UCSD-AML1 (cell line): Measurements from ENCODE around the gene RAD54L2.
"Not testable (repeated sequence)": the region's sequence is repeated elsewhere in the genome, so short reads cannot be mapped to it uniquely, and the experiment has no call there.

Experiments
- DNase-seq: peaks from one replicate; lab custom pipeline; 2025; ENCODE audit not compliant: unreplicated experiment; lab: John Stamatoyannopoulos, UW

The RAD54L2 gene

DNA sequence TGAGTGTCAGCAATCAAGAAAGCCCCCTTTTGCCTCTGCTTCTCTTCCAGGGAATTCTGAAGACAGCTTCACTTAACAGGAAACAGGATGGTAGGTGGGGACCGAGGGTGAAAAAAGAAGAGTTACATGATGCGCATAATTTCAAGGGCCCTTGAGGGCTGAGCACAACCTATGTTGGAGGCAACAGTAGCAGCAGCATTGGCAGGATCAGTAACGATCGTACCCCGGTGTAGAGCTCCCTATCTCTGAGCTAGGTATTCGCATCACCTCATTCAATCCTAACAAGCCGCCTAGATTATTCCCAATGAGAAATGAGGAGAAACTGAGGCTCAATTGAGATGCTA is 432 bp upstream of the RAD54L2 start:
- DNase-seq: no peak

DNA sequence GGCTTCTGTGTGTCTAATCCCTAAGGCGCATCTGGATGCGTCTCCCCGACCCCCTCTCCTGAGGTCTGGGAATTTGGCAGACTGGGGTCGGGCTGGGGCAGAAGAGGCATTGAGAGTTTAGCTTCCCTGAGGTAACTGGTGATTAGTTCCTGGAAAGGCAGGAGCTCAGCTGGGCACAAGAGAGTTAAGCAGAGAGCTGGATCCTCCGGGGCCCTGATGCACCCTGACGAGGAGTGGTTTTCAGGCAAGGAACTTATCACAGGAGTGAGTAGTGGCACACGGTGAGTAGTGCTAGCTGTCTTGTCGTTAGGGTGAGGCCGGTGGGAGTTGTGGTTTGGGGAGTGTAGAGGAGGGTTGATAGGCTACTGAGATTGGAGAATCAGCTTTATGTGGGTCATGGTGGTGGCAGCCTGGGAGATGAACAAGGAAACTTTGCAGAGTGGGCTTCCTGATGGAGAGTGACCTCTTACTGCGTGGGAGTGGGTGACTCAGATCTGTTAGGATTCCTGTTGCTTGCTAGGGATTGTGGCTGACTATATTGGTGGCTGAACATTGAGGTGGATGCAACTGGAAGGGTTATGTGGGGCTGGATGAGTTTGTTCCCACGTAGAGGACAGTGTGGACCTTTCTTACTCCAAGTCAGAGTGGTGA is 897 bp downstream of the RAD54L2 start:
- DNase-seq: peak; percentile 35

DNA sequence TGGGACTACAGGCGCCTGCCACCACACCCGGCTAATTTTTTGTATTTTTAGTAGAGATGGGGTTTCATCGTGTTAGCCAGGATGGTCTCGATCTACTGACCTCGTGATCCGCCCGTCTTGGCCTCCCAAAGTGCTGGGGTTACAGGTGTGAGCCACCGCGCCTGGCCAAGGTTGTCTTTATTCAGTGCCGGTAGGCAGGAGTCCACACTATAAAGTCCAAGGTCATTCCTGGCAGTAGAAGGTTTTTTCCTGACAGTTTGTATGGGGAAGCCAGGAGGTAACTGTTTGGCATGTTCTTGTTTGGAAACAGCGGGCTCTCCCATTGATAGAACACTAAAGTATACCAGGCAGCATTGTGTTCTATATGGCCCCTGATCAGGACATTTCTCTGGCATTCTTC is 4.1 kb downstream of the RAD54L2 start:
- not testable (repeated sequence) for DNase-seq

DNA sequence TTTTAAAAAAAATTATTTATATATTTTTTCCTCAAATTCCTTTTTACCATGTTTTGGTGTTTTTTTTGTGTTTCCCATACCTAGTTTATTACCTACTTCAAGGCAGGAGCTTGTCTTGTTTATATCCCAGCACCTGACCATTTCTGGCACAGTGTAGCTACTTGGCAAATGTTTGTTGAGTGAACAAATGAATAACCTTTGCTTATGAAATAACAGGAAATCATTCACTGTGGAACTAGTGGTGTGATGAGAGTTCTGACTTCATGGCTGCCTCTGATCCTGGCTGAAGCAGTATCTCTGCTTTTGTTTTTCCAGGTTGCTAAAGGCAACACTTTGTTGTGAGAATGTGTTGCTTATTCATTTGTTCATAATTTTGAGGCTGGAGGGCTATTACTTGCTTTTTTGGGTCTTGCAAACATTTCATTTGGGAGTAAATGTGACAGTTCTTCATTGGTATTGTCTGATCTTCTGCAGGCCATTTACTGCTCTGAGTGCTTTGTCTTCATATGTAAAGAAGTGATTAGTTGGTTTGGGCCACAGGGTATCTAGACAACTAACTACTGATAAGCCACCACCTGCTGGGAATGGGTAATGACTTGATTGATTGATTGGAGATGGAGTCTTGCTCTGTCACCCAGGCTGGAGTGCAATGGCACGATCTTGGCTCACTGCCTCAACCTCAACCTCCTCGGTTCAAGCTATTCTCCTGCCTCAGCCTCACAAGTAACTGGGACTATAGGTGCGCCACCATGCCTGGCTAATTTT is 5.7 kb downstream of the RAD54L2 start:
- DNase-seq: no peak

DNA sequence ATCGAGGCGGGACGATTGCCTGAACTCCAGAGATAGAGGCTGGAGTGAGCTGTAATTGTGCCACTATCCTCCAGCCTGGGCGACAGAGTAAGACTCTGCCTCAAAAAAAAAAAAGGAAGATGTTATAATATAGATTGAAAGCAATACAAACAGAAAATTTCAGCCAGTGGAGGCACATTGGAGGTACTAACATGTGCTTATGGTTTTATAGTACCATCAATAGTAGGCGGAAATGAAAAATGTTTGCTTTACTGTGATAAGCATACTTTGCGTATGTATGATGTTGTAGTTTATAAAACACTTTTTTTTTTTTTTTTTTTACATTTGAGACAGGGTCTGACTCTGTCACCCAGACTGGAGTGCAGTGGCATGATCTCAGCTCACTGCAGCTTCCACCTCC is 8.8 kb downstream of the RAD54L2 start:
- no peak for DNase-seq

DNA sequence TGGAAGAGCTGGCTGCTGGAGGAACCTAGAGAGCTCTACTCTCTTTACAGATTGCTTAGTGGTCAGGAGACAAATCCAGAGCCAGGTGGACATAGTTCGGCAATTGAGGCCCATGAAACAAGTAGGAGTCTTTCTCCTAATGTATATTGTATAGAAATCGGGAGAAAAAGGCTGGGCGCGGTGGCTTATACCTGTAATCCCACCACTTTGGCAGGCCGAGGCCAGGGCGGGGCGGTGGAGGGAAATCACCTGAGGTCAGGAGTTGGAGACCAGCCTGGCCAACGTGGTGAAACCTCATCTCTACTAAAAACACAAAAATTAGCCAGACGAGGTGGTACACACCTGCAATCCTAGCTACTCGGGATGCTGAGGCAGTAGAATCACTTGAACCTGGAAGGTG is 10.8 kb downstream of the RAD54L2 start:
- no peak for DNase-seq

DNA sequence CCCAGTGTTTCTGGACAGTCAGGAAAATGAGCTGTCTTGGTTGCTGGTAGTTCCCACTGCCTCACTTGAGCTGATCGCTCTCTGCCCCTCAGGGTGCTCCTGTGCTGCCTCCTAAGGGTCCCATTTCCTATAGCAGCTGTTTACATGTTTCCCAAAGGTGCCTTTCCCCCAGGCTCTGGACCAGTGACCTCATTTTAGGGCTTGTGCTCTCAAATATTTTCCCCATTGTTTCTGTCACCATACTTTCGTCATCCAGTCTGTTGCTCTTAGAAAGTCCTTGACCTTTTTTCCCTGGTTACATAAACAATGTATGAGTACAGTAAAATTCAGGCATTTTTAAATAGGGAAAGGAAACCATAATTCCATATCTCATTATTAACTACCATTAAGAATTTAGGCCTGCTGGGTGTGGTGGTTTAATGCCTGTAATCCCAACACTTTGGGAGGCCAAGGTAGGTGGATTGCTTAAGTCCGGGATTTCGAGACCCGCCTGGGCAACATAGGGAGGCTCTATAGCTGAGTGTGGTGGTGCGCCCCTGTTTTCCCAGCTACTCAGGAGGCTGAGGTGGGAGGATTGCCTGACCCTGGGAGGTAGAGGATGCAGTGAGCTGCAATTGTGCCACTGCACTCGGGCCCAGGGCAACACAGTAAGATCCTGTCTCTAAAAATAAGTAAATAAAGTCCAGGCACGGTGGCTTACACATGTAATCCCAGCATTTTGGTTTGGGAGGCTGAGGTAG is 11.7 kb downstream of the RAD54L2 start:
- no peak for DNase-seq

DNA sequence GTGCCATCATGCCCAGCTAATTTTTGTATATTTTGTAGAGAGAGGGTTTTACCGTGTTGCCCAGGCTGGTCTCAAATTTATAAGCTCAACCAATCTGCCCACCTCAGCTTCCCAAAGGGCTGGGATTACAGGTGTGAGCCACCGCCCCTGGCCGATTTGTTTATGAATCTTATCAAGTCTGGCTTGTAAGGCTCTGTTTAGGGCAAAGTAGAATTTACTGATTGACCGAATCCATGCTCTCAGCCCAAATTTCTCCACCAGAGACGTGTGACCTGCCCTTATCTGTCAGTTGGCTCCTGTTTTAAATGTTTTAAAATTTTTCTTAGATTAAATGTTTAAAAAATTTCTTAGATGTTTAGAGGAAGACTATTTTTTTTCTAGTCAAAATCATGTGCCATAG is 19.5 kb downstream of the RAD54L2 start:
- no peak for DNase-seq

DNA sequence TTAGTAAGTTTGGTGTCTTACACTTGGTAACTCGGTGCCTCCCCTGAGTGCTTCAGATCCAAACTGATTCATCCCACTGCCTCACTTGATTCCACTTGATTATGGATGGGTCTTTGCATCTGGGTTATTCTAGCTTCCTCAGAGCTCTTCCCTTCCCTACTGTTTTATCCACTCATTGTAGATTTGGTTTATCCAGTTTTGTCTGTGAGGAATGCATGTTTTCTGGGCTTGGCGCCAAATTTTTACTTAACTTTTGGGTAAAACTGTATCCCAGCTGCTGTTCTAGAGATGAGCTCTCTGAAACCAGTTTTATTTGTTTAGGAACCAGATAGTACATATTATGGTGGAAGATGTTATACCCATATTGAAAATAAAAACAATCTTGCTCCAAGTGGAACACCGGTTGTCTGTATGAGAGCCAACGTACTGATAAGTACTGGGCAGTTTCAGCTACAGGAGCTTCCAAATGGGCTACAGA is 20.9 kb downstream of the RAD54L2 start:
- DNase-seq: no peak

DNA sequence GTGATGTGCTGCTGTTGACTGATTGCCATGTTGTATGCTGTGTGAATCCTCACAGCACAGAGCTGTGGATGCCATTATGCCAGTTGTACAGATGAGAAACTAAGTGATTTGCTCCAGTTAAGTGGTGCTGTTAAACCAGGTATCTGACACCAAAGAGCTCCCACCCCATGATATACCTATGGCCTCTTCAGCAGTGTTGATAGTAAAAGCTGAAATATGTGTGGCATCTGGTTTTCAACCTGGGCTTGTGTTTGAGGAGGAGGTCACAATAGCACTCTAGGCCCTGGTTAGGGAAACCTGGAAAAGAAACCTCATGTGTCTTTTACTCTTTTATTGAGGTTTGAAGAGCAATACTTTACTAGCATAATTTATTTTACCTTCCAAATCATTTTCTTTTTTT is 21.4 kb downstream of the RAD54L2 start:
- DNase-seq: no peak

DNA sequence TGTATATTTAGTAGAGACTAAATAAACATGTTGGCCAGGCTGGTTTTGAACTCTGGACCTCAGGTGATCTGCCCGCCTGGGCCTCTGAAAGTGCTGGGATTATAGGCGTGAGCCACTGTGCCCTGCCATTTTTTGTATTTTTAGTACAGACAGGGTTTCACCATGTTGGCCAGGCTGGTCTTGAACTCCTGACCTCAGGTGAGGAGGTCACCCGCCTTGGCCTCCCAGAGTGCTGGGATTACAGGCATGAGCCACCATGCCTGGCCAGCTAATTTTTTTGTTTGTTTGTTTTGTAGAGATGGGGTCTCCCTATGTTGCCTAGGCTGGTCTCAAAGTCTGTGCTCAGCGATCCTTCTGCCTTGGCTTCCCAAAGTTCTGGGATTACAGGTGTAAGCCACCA is 23.9 kb downstream of the RAD54L2 start:
- not testable (repeated sequence) for DNase-seq

DNA sequence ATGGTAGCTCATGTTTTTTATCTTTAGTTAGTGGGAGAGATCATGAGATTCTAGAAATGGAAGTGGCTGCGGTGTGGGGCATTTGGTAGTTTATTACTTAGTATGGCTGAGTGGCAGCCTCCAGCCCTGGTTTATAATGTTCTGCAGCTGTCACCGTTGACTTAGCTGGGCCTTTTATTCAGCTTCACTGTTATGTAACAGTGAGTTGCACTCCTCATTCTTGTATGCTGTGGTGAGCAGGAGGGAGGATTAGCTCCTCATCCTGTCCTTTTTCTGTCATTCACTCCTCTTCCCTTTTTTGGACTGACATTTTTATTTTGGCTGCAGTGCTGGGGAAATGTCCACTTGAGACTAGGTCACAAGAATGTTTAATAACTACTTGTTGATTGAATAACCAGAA is 29.5 kb downstream of the RAD54L2 start:
- peak; percentile 33 for DNase-seq

DNA sequence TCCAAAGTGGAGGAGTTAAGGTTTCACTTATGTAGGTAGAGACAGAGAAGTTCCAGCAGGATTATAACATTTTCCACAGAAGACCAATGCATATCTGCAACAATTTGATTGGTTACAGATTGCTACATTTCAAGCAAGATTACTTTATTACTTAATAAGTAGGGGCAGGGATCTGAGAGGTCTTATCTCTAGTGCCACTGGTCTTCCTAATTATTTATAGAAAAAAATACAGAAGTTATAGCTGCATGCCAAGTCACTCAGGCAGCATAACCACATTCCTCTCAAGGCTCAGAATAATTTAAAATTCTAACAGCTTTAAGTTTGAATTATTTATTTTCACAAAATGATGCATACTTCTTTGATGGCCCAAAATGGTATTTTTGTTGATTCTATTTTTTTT is 30.5 kb downstream of the RAD54L2 start:
- DNase-seq: no peak

DNA sequence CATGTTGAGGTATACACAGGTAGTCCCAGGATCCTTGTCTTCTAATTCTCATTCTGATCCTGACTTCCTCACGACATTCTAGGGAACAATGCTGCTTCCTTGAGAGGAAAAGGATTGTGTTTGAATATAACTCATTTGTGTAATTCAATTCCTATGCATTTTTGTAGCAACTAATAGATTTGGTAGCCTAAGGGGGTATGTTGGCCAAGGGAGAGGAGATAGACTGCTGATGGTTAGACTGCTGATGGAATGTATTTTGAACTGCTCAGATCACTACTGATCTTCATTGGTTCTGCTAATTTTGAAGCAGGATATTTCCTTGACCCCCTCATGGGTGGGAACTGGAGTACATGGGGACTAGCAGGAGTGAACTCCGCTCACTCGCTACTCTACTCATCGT is 39.7 kb downstream of the RAD54L2 start:
- DNase-seq: no peak

DNA sequence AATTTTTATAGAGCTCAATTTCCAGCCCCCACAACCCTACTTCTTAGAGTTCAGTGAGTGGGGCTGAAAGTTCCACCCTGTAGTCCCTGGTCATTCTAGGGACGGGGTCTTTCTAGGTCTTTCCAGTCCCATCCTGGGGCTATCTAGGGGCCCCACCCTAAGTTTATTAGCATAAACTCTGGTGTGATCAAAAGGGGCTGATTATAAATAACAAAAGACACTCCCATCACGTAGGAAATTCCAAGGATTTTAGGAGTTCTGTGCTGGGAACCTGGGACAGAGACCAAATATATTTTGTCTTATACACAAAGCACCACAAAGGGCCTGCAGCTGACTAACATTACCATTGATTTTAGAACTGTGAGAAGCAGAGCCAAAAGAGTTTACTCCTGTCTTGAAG is 41.9 kb downstream of the RAD54L2 start:
- DNase-seq: no peak

DNA sequence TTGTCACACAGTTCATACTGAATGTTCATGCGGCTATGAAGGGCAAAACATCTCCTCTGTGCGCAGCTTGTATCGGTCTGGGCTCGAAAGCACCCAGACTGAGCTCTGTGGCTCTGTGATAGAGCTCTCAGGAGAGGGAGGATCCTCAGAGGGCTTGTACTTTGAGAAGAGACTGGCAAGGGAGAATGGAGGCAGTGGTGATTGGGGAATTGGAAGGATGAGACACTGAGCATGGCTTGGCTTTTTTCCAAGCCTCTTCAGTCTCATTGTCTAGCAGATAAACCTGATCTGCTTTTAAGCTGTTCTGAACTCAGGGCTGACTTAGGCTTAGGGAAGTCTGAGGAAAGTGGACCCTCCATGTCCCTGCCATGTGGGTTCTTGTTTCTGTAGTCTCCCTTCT is 43.0 kb downstream of the RAD54L2 start:
- no peak for DNase-seq

DNA sequence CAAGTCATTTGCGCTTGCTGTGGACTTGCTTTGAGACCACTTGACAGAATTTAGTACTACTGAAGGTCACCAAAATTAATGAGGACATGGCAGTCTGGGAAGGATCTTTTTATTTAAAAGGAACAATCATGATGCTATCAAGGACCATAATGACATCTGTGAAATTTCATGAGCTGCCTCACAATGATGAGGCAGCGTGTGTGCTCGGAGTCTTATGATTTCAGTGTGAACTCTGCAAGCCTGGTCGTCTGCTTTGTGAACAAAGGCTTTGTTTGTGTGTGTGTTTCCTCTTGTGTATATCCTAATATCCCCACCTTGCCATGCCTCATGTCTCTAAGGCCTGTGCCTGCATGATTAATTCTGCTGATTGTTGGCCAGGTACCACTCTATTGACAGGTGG is 46.7 kb downstream of the RAD54L2 start:
- no peak for DNase-seq

DNA sequence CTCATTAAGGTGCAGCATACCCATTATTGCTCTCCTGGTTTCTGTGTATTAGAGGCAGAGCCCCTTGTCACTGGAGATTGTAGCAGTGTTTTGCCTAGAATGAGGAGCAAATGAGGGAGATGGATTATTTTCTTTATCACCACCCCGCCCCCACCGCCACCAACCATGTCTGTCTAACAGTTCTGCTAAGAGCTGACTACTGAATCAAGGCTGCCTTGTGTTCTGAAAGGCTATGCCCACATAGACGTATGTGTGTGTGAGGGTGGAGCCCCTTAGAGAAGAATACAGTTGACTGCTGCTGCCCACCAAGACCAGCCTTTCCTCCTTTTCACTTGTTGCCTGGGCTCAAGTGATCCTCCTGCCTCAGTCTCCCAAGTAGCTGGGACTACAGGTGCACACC is 47.4 kb downstream of the RAD54L2 start:
- DNase-seq: no peak
